Sigmoid colon (tissue), 4 donors: ENCODE results near the gene PRDM10.

Source experiments
- EP300 ChIP-seq, 4 donors: sonication (generic); formaldehyde crosslinking; IDR thresholded peaks; one replicate each; pipeline ENCODE4 v1.6.1; 2017; ENCODE audit warnings: antibody characterized with exemption in 4 of 4
- POLR2A ChIP-seq, 2 donors: fragments of 450-650 bp; IDR thresholded peaks; one replicate each; pipeline ENCODE4 v1.6.1; 2016; ENCODE audit warnings: antibody characterized with exemption in 2 of 2, mild to moderate bottlenecking in 2 of 2, moderate library complexity in 2 of 2
- POLR2AphosphoS5 ChIP-seq, 4 donors: sonication (generic); formaldehyde crosslinking; IDR thresholded peaks; one replicate each; pipeline ENCODE4 v1.6.1; 2017; ENCODE audit warnings: antibody characterized with exemption in 4 of 4
- TF ChIP-seq, protein P1 (sequence below), 4 experiments: fragments of 450-650 bp in 3 of 4; fragments of 200-600 bp in 1 of 4; IDR thresholded peaks; one replicate each; pipeline ENCODE4 v1.5.1; 2016 to 2019; ENCODE audit warnings: antibody characterized with exemption in 4 of 4, mild to moderate bottlenecking in 3 of 4, moderate library complexity in 2 of 4

DNA sequence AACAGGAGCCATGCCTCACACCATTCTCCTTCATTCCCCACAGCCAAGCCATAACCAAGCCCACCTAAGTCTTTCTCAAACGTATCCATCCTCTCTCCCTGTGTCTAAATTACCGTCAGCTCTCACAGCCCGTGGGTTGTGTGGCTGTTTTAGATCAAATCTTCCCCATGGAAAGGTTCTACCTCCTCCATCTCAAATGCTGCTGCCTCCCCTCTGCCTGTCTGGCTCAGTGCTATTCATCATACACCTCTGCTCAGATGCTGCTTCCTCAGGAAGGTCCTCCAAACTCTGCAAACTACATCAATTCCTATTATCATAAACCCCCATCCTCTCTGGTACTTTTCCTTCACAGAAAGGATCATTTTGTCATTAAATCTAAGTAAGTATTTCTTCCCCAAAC, 122.3 kb downstream of the PRDM10 start:
- TF ChIP-seq, protein P1, sequence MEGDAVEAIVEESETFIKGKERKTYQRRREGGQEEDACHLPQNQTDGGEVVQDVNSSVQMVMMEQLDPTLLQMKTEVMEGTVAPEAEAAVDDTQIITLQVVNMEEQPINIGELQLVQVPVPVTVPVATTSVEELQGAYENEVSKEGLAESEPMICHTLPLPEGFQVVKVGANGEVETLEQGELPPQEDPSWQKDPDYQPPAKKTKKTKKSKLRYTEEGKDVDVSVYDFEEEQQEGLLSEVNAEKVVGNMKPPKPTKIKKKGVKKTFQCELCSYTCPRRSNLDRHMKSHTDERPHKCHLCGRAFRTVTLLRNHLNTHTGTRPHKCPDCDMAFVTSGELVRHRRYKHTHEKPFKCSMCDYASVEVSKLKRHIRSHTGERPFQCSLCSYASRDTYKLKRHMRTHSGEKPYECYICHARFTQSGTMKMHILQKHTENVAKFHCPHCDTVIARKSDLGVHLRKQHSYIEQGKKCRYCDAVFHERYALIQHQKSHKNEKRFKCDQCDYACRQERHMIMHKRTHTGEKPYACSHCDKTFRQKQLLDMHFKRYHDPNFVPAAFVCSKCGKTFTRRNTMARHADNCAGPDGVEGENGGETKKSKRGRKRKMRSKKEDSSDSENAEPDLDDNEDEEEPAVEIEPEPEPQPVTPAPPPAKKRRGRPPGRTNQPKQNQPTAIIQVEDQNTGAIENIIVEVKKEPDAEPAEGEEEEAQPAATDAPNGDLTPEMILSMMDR (IDR thresholded peaks at IDR 0.05) = no peak
- no peak for TF ChIP-seq POLR2A (IDR thresholded peaks at IDR 0.05)
- no peak for TF ChIP-seq POLR2AphosphoS5 (IDR thresholded peaks at IDR 0.05)
- TF ChIP-seq EP300 (IDR thresholded peaks at IDR 0.05) = no peak
